Fibroblast of skin of right biceps (primary cell): ENCODE results near the gene PPP1R3C.

Experiments used
- DNase-seq: peaks from one replicate; pipeline ENCODE4 v3.0.0-alpha.2; 2013

PPP1R3C gene

GRCh38 chr10:91632671-91633550, at the start of gene PPP1R3C:
TSS of gene PPP1R3C (minus strand) at chr10:91633071. CDS start at chr10:91632969, 102 bp downstream.
- peak; percentile 93 for DNase-seq

- peak; percentile 15 for DNase-seq
These were observed 48.7 kb upstream of the PPP1R3C start for GRCh38 chr10:91681361-91682276.

- DNase-seq = no peak
These were observed 47.6 kb upstream of the PPP1R3C start for GRCh38 chr10:91680487-91680886.

GRCh38 chr10:91679296-91679695, 46.4 kb upstream of the PPP1R3C start:
- DNase-seq = no peak

- DNase-seq = no peak
These were observed 45.0 kb upstream of the PPP1R3C start for GRCh38 chr10:91677911-91678310.

- DNase-seq = peak; percentile 77
These were observed 39.2 kb upstream of the PPP1R3C start for GRCh38 chr10:91672021-91672608.

GRCh38 chr10:91668913-91669312, 36.0 kb upstream of the PPP1R3C start:
- DNase-seq = no peak

- DNase-seq = peak; percentile 70
These were observed 33.0 kb upstream of the PPP1R3C start for GRCh38 chr10:91665842-91666241.

GRCh38 chr10:91664426-91664825, 31.6 kb upstream of the PPP1R3C start:
- DNase-seq = peak; percentile 34

- DNase-seq = no peak
These were observed 30.1 kb upstream of the PPP1R3C start for GRCh38 chr10:91662993-91663392.

GRCh38 chr10:91653219-91653870, 20.5 kb upstream of the PPP1R3C start:
- peak; percentile 82 for DNase-seq

GRCh38 chr10:91652364-91652763, 19.5 kb upstream of the PPP1R3C start:
- peak; percentile 98 for DNase-seq

- DNase-seq = no peak
These were observed 10.8 kb upstream of the PPP1R3C start for GRCh38 chr10:91643700-91644099.

GRCh38 chr10:91642831-91643692, 10.2 kb upstream of the PPP1R3C start:
- DNase-seq = peak; percentile 77

GRCh38 chr10:91636892-91637291, 4.0 kb upstream of the PPP1R3C start:
- no peak for DNase-seq

GRCh38 chr10:91635401-91636400, 2.8 kb upstream of the PPP1R3C start:
- DNase-seq = peak; percentile 84

- no peak for DNase-seq
These were observed 2.0 kb upstream of the PPP1R3C start for GRCh38 chr10:91634898-91635297.

GRCh38 chr10:91634246-91634645, 1.4 kb upstream of the PPP1R3C start:
- DNase-seq = no peak

- no peak for DNase-seq
These were observed 2.2 kb downstream of the PPP1R3C start for GRCh38 chr10:91630625-91631024.
